Endometrial microvascular endothelial cells (primary cell): ENCODE data around the gene NUP133. TPM values are rescaled to one million over a fixed set of nuclear protein-coding genes. Genes with fewer than 3 reads are reported as not detected.
"Not testable (repeated sequence)": the region's sequence is repeated elsewhere in the genome, so short reads cannot be mapped to it uniquely, and the experiment has no call there.

ENCODE experiments used
- in situ Hi-C: cut with HindIII; loops from 2 replicates; pipeline ENCODE4 v1.10.0; 2017; ENCODE audit warnings: low sequenced_read_pairs, low pct_unique_long_range_greater_than_20kb; ENCODE audit errors: inconsistent ontology term
- total RNA-seq: library from RNA; depleted of rRNA; stranded (reverse); fragments of >200 nt; gene quantifications from one replicate; pipeline ENCODE4 v1.2.3, GENCODE V29; 2015; ENCODE audit errors: inconsistent ontology term

The NUP133 gene
- total RNA-seq, 1 donor from 2014 or later, result 39.8 TPM

GRCh38 chr1:229431284-229432115 is 76.6 kb downstream of the NUP133 start:
- in situ Hi-C loops, result loop anchor here (25.0 kb wide), 1 partner anchor 94 kb away; the partner anchor contains the start of gene CCSAP

DNA sequence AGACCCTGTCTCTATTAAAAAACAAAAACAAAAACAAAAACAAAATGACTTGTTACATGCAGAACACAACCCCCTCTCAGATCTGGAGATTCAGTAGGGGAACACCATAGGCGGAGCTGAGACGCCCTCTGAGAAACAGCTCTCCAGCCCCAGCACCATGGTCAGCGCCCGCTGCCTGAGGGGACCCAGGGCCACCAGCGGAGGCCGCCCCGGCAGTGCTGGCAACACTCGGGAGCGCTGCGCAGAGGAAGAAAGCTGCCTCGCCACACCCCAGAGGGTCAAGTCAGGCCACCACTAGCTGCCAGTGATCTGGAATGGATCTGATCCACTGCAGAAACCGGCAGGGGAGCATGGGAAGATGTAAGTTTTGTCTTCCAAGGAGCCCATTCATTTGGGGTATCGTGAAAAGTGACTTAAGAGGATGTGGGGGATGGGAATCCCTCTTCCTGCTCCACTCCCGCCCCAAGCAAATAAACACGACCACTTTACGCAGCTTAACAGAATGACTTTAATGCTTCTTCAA is 77.3 kb downstream of the NUP133 start:
- in situ Hi-C loops, result loop anchor here (25.0 kb wide), 1 partner anchor 94 kb away; the partner anchor contains the start of gene CCSAP

- in situ Hi-C loops, result loop anchor here (25.0 kb wide), 1 partner anchor 91 kb away; the partner anchor contains the start of gene CCSAP
Measured at GRCh38 chr1:229428256-229428655, 79.9 kb downstream of the NUP133 start.

DNA sequence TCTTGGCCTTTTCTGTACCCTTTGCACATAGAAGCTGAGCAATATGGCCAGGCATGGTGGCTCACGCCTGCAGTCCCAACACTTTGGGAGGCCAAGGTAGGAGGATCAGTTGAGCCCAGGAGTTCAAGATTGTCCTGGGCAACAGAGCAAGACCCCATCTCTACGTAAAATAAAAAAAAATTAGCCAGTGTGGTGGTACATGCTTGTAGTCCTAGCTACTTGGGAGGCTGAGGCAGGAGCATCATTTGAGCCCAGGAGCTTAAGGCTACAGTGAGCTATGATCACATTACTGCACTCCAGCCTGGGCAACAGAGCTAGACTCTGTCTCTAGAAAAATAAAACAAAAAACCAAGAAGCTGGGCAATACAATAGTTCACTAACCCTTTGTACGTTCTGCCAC is 80.6 kb downstream of the NUP133 start:
- in situ Hi-C loops, result loop anchor here (25.0 kb wide), 1 partner anchor 90 kb away; the partner anchor contains the start of gene CCSAP

DNA sequence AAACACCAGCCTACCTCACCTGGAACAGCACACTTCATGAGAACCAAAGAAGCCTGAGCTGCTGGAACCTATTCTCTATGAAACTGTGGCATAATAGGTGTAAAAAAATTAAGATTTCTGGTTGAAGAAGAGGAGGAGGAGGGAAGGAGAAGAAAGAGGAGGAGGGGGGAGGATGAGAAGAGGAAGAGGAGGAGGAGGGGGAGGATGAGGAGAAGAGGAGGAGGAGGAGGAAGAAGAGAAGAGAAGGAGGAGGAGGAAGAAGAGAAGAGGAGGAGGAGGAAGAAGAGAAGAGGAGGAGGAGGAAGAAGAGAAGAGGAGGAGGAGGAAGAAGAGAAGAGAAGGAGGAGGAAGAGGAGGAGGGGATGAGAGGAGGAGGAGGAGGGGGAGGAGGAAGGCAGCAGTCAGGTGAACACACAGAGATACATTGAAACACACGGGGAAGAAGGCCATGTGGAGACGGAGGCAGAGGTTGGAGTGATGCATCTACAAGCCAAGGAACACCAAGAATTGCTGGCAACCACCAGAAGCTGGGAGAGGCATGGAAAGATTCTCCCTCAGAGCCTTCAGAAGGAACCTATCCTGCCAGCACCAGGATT is 82.5 kb downstream of the NUP133 start:
- in situ Hi-C loops, result loop anchor here (25.0 kb wide), 1 partner anchor 88 kb away; the partner anchor contains the start of gene CCSAP

- in situ Hi-C loops, result no loop called here
Measured at GRCh38 chr1:229420765-229421164, 87.4 kb downstream of the NUP133 start.

DNA sequence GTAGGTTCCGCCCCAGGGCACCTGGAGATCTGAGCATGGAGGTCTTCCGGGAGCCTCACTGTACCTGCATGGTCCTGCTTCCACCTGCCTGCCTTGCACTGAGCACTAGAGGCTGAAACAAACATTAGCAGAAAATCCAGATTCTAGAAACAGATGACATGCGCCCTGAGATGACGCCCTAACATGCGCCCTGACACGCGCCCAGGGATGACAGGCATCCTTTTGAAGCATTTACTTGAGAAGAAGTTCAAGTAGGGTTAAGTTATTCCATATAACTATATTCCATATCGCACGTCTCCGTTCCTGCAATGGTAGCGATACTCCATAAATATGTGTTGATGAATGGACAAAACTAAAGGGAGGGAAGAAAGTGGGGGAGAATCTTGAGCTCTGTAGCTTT is 87.9 kb downstream of the NUP133 start:
- in situ Hi-C loops, result no loop called here

DNA sequence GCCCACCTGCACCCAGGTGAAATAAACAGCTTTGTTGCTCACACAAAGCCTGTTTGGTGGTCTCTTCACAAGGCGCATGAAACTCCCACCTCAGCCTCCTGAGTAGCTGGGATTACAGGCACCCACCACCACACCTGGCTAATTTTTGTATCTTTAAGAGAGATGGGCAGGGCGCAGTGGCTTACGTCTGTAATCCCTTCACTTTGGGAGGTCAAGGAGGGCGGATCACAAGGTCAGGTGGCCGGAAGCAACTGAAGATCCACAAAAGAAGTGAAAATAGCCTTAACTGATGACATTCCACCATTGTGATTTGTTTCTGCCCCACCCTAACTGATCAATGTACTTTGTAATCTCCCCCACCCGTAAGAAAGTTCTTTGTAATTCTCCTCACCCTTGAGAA is 89.6 kb downstream of the NUP133 start:
- in situ Hi-C loops, result not testable (repeated sequence)

- in situ Hi-C loops, result not testable (repeated sequence)
Measured at GRCh38 chr1:229412810-229413209, 95.3 kb downstream of the NUP133 start.

DNA sequence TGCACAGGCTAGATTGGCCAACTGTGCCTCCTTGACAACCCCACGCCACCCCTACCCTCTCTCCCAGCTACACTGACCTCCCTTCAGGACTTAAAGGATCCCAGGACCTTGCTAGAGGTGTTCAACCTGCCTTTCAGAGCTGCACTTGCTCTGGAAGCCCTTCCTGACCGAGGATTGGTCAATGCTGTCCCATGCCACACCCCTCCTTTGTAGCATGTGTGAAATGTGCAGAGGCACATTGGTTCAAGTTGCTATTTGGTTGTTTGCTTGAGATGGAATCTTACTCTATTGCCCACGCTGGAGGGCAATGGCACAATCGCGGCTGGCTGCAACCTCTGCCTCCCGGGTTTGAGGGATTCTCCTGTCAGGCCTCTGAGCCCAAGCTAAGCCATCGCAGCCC is 96.1 kb downstream of the NUP133 start:
- in situ Hi-C loops, result no loop called here

DNA sequence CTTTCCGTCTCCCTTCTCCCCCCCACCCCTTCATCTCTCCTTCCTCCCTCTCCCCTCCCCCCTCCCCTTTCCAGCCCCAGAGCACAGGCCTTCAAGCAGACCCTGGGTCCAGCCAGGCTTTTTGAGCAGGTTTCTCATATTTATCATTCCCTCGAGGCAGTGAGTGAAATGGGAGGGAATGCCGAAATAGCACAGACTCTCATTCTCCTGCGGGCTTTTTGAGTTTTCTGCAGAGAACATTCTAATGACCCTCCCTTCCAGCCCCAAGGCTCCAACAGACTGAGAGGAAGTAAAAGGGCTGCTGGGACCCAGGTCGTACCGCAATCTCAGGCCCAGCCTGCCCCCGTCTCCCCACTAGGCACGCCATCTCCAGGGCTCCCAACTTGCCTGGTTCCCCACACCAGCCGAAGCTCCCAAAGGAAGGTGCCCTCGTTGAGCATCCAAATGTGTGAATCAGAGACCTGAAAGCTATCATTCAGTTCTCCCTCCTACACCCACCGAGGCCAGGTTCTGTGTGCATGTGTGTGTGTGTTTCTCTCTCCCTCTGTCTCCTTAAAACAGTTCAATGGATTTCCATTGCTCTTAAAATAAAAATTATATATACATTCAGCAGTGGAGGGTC is 96.6 kb downstream of the NUP133 start:
- in situ Hi-C loops, result no loop called here

GRCh38 chr1:229410692-229411433 is 97.3 kb downstream of the NUP133 start:
- in situ Hi-C loops, result no loop called here

GRCh38 chr1:229410370-229410691 is 97.8 kb downstream of the NUP133 start:
- in situ Hi-C loops, result no loop called here

DNA sequence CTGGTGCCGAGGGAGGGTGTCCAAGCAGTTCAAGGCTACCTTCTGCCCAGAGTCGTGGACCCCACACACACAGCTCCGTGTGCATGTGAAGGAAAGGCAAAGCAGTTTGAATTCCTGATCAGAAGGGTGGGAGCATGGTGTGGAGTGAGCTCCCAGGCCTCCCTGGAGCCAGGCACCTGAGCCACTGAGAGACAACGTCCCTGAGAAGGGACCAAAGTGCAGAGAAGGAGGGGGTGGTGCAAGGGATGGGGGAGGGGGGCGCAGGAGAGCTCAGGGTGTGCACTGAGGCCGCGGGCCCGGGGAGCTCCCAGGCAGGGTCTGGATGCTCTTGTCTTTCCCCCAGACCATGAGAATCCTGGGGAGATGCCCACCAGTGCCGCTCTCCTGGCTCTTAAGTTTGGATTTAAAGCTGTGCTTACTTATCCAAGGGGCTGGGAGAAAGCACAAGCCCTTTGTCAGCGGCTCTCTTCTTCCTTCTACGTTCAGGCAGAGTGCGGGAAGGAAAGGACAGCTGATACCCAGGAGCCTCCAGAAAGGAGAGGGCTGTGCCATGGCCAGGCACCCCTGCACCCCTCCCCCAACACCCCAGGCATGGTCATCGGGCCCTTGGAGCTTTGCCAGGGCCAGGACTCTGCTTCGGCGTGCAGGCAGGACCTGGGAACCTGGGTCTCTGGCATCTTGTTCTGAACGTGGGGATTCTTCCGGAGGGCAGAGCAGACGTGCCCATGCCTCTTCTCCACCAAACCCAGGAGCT is 98.3 kb downstream of the NUP133 start:
- in situ Hi-C loops, result no loop called here

- in situ Hi-C loops, result no loop called here
Measured at GRCh38 chr1:229408458-229409037, 99.6 kb downstream of the NUP133 start.

- in situ Hi-C loops, result no loop called here
Measured at GRCh38 chr1:229407206-229408026, 100.7 kb downstream of the NUP133 start.

DNA sequence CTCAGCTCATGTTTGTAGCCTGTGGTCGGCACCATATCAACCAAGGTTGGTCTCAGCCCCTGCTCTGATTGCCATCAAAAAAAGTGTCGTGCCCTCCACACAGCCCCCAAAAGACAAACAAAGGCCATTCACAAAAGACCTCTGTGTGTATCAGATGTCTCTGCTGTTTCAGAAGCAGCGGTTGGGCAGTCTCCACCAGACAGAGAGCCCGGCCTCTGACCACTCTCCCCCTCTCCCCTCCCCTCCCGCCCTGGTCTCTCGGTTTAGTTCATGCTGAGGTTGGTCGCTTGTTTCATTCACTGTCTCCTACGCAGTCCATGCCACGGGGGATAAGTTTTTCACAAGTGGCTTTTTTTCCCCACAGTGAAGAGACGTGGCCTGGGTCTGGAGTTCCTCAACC is 101.3 kb downstream of the NUP133 start:
- in situ Hi-C loops, result no loop called here
